SK-N-SH treated with all-trans-retinoic acid at 6 μM for 48 hours (cell line): ENCODE measurements around the gene ZSCAN12.

Experiments
- ARNTL ChIP-seq: fragments of 450-650 bp; formaldehyde crosslinking; IDR thresholded peaks from 2 replicates; pipeline ENCODE4 v1.5.0; 2020; ENCODE audit warnings: low read depth, mild to moderate bottlenecking, moderate library complexity, borderline replicate concordance
- OSR1 ChIP-seq: fragments of 250-450 bp; sonication (Bioruptor Pico); IDR thresholded peaks from 2 replicates; pipeline ENCODE4 v1.8.0; 2022; ENCODE audit warnings: moderate library complexity, mild to moderate bottlenecking, inconsistent platforms
- PATZ1 ChIP-seq: fragments of 250-450 bp; sonication (Bioruptor Pico); IDR thresholded peaks from 2 replicates; pipeline ENCODE4 v1.8.0; 2020; ENCODE audit warnings: mild to moderate bottlenecking, moderate library complexity, borderline replicate concordance
- POU6F1 ChIP-seq: fragments of 250-450 bp; sonication (Bioruptor Pico); IDR thresholded peaks from 2 replicates; pipeline ENCODE4 v1.8.0; 2021; ENCODE audit warnings: low read depth, mild to moderate bottlenecking, moderate library complexity, borderline replicate concordance
- RARB ChIP-seq: fragments of 250-450 bp; sonication (Bioruptor Pico); IDR thresholded peaks from 2 replicates; pipeline ENCODE4 v1.8.0; 2021; ENCODE audit warnings: mild to moderate bottlenecking, moderate library complexity
- TCF4 ChIP-seq: fragments of 250-450 bp; sonication (Bioruptor Pico); IDR thresholded peaks from 2 replicates; pipeline ENCODE4 v1.8.0; 2021; ENCODE audit warnings: mild to moderate bottlenecking, moderate library complexity, borderline replicate concordance
- TOX ChIP-seq: fragments of 250-450 bp; sonication (Bioruptor Pico); IDR thresholded peaks from 2 replicates; pipeline ENCODE4 v1.8.0; 2021; ENCODE audit warnings: mild to moderate bottlenecking, moderate library complexity, borderline replicate concordance
- ZC3H10 ChIP-seq: fragments of 250-450 bp; sonication (Bioruptor Pico); IDR thresholded peaks from 2 replicates; pipeline ENCODE4 v1.5.1; 2021; ENCODE audit warnings: mild to moderate bottlenecking, moderate library complexity
- ZFP3 ChIP-seq: fragments of 250-450 bp; sonication (Bioruptor Pico); IDR thresholded peaks from 2 replicates; pipeline ENCODE4 v1.5.0; 2020; ENCODE audit warnings: mild to moderate bottlenecking, moderate library complexity
- ZFP30 ChIP-seq: fragments of 450-650 bp; formaldehyde crosslinking; IDR thresholded peaks from 2 replicates; pipeline ENCODE4 v1.5.0; 2022; ENCODE audit warnings: mild to moderate bottlenecking, moderate library complexity
- ZNF565 ChIP-seq: fragments of 450-650 bp; formaldehyde crosslinking; conservative IDR thresholded peaks from 2 replicates; pipeline ENCODE4 v1.5.0; 2020; ENCODE audit warnings: low read depth, mild to moderate bottlenecking, moderate library complexity
- ZNF70 ChIP-seq: fragments of 450-650 bp; formaldehyde crosslinking; IDR thresholded peaks from 2 replicates; pipeline ENCODE4 v1.5.0; 2020; ENCODE audit warnings: mild to moderate bottlenecking, moderate library complexity
- ZNF8 ChIP-seq: fragments of 450-650 bp; formaldehyde crosslinking; IDR thresholded peaks from 2 replicates; pipeline ENCODE4 v1.5.0; 2020; ENCODE audit warnings: mild to moderate bottlenecking, moderate library complexity

- no peak for TF ChIP-seq TCF4
- no peak for TF ChIP-seq ZFP3 (CRISPR knock-in tag)
- no peak for TF ChIP-seq POU6F1
- TF ChIP-seq OSR1 (CRISPR knock-in tag) = no peak
- no peak for TF ChIP-seq ZNF565
- no peak for TF ChIP-seq ZC3H10 (CRISPR knock-in tag)
- no peak for TF ChIP-seq RARB (CRISPR knock-in tag)
- TF ChIP-seq ZFP30 (CRISPR knock-in tag) = no peak
- TF ChIP-seq ZNF70 (CRISPR knock-in tag) = no peak
- no peak for TF ChIP-seq ARNTL (CRISPR knock-in tag)
- TF ChIP-seq TOX (CRISPR knock-in tag) = no peak
- TF ChIP-seq PATZ1 (CRISPR knock-in tag) = no peak
- TF ChIP-seq ZNF8 (CRISPR knock-in tag) = no peak
These were observed 48.5 kb downstream of the ZSCAN12 start for GRCh38 chr6:28351087-28351486.
